AG09319 (cell line): Measurements from ENCODE around the gene LRP1-AS.
A peak's percentile ranks its signal among the peaks of the same experiment; 100 is the strongest.

Source experiments
- DNase-seq: peaks from one replicate; pipeline ENCODE4 v3.0.0-alpha.2; 2010; ENCODE audit warnings: low read depth; ENCODE audit errors: extremely low read depth
- TF ChIP-seq, protein P1 (sequence below): IDR thresholded peaks from 2 replicates; pipeline ENCODE4 v1.5.1; 2011; ENCODE audit warnings: low read depth, mild to moderate bottlenecking, inconsistent platforms, low read length, moderate library complexity

LRP1-AS gene

DNA sequence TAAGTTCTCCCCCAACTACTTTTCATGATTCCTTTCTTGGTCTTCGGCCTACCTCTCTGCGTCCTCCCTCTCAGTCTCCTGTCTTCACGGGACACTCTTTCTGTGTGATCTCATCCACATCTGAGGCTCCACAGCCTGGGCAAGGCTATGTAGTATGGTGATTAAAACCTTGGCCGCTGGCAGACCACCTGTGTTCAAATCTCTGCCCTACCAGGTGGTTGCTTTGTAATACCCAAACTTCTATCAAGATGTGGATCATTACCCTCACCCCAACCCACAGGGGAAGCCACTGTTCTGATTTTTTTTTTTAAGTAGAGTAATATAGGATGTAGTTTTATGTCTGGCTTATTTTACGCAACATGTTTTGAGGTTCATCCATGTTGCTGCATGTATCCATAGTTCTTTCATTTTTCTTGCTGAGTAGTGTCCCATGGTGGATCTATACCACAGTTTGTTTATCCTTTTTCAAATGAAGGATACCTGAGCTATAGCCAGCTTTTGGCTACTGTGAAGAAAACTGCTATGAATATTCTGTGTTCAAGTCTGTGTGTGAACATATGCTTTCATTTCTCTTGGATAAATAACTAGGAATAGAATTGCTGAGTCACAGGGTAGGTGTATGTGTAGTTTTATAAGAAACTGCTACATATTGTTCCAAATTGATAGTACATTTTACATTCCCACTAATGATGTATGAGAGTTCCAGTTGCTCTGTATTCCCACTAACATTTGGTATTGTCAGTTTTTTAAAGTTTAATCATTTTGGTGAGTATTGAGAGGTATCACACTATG lies 27.9 kb downstream of the LRP1-AS start:
- no peak for DNase-seq
- TF ChIP-seq, protein P1, sequence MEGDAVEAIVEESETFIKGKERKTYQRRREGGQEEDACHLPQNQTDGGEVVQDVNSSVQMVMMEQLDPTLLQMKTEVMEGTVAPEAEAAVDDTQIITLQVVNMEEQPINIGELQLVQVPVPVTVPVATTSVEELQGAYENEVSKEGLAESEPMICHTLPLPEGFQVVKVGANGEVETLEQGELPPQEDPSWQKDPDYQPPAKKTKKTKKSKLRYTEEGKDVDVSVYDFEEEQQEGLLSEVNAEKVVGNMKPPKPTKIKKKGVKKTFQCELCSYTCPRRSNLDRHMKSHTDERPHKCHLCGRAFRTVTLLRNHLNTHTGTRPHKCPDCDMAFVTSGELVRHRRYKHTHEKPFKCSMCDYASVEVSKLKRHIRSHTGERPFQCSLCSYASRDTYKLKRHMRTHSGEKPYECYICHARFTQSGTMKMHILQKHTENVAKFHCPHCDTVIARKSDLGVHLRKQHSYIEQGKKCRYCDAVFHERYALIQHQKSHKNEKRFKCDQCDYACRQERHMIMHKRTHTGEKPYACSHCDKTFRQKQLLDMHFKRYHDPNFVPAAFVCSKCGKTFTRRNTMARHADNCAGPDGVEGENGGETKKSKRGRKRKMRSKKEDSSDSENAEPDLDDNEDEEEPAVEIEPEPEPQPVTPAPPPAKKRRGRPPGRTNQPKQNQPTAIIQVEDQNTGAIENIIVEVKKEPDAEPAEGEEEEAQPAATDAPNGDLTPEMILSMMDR: no peak

DNA sequence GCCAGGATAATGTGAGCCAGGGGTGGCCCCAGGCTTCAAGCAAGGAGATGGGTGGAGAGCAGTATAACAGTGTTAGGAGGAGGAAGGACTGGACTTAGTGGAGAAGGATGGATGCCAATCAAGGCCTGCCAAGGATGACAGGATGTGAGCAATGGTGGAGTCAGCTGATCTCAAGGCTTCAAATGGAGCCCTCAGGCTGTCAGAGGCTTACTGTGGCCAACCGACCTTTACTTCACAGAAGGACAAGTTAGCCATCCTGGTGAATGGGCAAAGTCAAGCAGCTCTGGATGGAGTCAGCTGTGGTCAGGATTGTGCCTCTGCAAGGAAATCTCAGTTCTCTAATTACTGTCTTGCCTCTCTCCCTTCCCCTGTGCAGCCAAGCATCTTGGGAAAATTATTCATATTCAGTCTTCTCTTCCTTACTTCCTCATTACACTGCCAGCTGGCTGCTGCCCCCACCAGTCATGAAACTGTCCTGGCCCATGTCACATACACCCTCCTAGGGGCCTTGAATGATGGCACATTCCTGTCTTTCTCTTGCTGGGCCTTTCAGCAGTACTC lies 28.6 kb downstream of the LRP1-AS start:
- TF ChIP-seq, protein P1: no peak
- DNase-seq: no peak

DNA sequence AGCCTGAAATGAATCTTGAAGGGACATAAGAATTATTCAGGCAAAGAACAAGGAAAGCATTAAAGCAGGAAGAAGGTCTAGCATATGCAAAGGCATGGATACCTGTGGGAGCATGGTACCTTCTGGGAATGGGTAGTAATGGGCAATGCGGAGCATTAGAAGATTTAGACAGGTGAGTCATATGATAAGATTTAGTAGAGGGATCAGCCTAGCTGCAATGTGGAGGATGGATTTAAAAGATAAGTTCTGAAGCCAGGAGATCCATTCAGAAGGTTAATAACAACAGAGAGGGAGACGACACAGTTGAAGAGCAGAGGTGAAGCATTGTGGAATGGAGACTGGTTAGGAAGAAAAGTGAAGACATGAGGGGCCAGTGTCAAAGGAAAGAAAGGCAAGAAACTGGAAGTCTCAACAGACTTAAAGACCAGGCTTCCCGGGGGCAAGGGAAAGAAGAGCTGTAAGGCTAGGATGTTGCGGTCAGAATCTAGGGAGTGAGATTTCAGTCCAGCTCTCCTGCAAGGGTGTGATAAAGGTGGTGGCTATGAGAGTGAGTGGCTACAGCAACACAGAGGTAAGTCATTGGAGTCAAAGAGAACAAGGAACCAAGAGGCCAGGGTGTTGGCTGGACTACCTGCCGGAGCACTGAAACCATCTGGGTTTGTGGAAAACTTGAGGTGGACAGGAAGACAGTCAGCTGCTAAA lies 30.7 kb downstream of the LRP1-AS start:
- no peak for DNase-seq

DNA sequence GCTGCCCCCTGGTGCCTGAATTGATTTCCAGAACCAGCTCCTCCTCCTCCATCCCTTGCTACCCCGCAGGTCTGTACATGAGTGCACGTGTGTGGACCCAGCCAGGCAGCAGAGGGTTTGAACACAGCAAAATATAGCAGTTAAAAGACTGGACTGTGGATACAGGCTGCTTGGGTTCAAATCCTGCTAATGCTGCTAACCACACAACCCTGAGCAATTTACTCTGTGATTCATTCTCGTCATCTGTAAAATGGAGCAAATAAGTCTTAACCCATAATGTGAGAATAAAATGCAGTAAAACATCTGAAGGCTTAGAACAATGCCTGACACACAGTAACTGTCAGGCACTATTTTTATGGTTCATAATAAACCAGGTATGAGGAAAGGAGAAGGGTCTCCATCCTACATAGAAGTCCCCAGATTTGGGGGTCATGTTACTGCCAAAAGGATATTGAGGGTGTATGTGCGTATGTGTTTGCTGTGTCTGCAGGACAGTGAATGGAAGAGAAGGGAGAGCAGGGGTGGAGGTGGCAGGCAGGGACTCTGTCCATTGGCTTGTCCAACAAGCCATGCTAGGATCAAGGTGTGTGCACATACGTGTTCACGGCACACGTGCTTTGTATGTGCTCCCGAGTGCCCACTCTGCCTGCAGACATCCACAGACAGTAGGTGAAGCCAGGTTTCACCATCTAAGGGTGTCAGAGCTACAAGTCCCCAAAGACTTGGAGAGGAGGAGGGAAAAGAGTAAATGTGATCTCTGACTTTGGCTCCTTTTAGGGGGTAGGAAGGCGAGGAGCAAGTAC lies 34.7 kb downstream of the LRP1-AS start:
- no peak for DNase-seq
- TF ChIP-seq, protein P1: peak; percentile 81

More for the DNA sequence above, 30.7 kb downstream of the LRP1-AS start:
- TF ChIP-seq, protein P1: no peak

DNA sequence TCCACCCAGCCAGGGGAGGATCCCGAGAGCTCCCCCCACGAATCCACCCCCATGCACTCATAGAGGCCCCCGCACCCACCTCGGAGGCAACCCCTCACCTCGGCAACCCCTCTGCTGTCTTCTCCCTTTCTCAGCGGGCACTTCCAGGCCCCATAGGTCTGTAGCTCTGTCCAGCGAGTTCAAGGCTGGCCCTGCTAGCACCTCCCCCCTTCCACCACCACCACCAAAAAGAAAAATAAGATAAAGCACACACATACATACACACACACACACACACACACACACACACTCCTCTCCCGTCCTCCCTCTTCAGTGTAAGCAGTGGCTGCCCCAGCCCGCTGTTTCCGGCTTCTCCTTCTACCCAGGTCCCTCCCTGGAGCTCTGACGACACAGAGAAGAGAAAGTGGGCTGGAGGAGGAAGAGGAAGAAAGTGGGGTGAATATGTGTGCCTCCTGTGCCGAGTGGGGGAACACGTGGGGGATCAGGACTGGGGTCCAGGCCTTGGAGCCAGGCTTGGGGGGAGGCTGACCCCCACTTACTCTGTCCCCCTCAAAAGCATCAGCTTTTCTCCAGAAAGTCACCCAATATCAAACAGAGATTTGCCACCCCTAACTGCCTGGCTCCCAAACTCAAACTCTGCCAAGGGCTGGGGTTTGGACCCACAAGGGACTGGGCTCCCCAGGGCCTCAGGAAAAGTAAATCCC lies 36.2 kb downstream of the LRP1-AS start, which contains the start of gene STAT6:
Gene STAT6, minus strand, starts transcription at position 332 of the 704 bp plus-strand sequence. CDS start 3,084 bp downstream, outside the sequence.
- TF ChIP-seq, protein P1: no peak
- peak; percentile 63 for DNase-seq

DNA sequence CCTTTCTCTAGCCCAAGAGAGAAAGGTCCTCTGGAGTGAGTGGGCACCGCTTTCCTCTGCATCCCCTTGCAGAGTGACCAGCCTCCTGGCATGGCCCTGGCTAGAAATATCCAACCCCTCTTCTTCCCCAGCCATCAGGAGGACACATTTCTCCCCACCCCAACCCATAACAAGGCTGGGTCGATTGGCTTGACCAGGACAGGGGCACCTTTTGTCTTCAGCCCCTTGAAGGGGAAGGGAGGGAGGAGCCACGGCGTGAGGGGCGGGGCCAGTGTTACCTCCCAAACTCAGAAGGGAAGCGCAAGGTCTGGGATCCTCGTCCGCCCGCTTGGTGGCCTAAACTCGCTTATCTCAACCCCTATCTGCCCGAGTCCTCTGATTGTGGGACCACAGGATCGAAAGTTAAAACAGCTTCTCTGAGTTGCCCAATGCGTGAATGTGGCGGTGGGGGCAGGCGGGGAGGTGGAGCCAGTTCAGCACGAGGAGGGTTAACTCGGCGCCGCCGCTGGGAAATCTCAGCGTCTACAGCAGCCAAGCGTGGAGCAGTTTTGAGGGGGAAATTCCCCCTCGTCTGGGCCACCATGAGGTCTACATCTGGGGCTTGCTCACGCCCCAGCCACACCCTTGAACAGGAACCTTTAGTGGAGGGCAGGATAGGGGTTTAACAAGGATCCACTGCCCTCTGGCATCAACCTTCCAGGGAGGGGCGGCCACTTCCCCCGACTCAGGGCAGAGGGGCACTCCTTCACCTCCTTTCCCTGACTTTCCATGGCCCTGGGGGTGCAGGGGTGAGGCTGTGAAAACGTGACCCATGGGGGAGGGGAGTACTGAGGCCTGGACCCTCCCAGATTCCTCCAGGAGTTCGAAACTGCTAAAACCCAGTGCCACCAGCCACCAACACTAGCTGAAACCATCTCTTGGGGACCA lies 37.1 kb downstream of the LRP1-AS start:
- TF ChIP-seq, protein P1: no peak
- no peak for DNase-seq
